ENCODE results near the gene AP5M1. TPM values are rescaled to one million over a fixed set of nuclear protein-coding genes. Genes with fewer than 3 reads are reported as not detected.
"Not testable (repeated sequence)": the region's sequence is repeated elsewhere in the genome, so short reads cannot be mapped to it uniquely, and the experiment has no call there.

The AP5M1 gene
- polyA plus RNA-seq, 1 donor from 2014 or later, result 40.0 TPM

DNA sequence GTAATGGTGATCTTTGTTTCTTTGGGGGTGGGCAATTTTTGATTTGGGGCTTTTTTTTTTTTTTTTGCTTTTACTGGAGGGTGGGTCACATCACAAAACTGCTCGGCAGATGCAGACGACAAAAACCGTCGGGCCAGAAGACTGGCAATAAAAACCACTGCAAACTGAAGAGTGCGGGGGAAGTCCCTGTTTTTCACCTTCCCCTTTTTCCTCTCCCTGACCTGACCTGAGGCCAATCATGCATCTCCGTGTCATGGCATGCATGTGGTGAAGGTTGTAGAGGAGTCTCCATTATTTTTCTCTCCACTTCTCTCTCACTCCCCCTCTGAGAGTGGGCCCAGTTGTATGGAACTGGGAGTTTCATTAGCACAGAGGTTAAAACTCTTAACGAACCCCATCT is 57.5 kb downstream of the AP5M1 start:
- H2AFZ ChIP-seq (ENCODE audit: low read depth, low read length), result no peak overlapping the region
- H4K20me1 ChIP-seq (ENCODE audit: insufficient read depth), result no peaks in the 10 kb centered on the region
- no peak overlapping the region for H3K4me3 ChIP-seq (ENCODE audit: low read length)
- H3K27me3 ChIP-seq (ENCODE audit: insufficient read depth, low read depth, low read length), result no peaks in the 10 kb centered on the region
- no peak overlapping the region for H3K4me2 ChIP-seq (ENCODE audit: low read length)
- H3K79me2 ChIP-seq (replicated peaks; ENCODE audit: insufficient read depth, low read length), result no peaks in the 10 kb centered on the region
- no peak overlapping the region for H3K9ac ChIP-seq (ENCODE audit: low read length)
- H3K36me3 ChIP-seq (ENCODE audit: insufficient read depth, low read length), result no peaks in the 10 kb centered on the region
- no peaks in the 10 kb centered on the region for H3K9me3 ChIP-seq (ENCODE audit: low read length)
- no peak overlapping the region for H3K27ac ChIP-seq (ENCODE audit: low read length)
- no peaks in the 10 kb centered on the region for H3F3A ChIP-seq (ENCODE audit: insufficient read depth, low read length, poor library complexity, severe bottlenecking)
- no peak for TF ChIP-seq CTCF (IDR thresholded peaks at IDR 0.05; ENCODE audit: poor library complexity, severe bottlenecking)
- no peak for TF ChIP-seq EZH2 (IDR thresholded peaks at IDR 0.05; ENCODE audit: borderline replicate concordance, insufficient read depth, low read length, poor library complexity, severe bottlenecking)
- TF ChIP-seq, protein P1, sequence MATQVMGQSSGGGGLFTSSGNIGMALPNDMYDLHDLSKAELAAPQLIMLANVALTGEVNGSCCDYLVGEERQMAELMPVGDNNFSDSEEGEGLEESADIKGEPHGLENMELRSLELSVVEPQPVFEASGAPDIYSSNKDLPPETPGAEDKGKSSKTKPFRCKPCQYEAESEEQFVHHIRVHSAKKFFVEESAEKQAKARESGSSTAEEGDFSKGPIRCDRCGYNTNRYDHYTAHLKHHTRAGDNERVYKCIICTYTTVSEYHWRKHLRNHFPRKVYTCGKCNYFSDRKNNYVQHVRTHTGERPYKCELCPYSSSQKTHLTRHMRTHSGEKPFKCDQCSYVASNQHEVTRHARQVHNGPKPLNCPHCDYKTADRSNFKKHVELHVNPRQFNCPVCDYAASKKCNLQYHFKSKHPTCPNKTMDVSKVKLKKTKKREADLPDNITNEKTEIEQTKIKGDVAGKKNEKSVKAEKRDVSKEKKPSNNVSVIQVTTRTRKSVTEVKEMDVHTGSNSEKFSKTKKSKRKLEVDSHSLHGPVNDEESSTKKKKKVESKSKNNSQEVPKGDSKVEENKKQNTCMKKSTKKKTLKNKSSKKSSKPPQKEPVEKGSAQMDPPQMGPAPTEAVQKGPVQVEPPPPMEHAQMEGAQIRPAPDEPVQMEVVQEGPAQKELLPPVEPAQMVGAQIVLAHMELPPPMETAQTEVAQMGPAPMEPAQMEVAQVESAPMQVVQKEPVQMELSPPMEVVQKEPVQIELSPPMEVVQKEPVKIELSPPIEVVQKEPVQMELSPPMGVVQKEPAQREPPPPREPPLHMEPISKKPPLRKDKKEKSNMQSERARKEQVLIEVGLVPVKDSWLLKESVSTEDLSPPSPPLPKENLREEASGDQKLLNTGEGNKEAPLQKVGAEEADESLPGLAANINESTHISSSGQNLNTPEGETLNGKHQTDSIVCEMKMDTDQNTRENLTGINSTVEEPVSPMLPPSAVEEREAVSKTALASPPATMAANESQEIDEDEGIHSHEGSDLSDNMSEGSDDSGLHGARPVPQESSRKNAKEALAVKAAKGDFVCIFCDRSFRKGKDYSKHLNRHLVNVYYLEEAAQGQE (IDR thresholded peaks at IDR 0.05; ENCODE audit: borderline replicate concordance), result no peak
- TF ChIP-seq MXI1 (conservative IDR thresholded peaks at IDR 0.05; ENCODE audit: poor library complexity, severe bottlenecking), result no peak
- no peak for TF ChIP-seq RAD21 (conservative IDR thresholded peaks at IDR 0.05)
- TF ChIP-seq TAF1 (IDR thresholded peaks at IDR 0.05; ENCODE audit: low read depth), result no peak
- TF ChIP-seq EP300 (conservative IDR thresholded peaks at IDR 0.05; ENCODE audit: poor library complexity, severe bottlenecking), result no peak
- TF ChIP-seq SMC3 (conservative IDR thresholded peaks at IDR 0.05; ENCODE audit: poor library complexity), result no peak
- TF ChIP-seq POLR2AphosphoS5 (IDR thresholded peaks at IDR 0.05), result no peak
- H3K9me2 ChIP-seq (ENCODE audit: insufficient read depth, low read length), result no peaks in the 10 kb centered on the region

- no peaks in the 10 kb centered on the region for H3K79me2 ChIP-seq (replicated peaks; ENCODE audit: insufficient read depth, low read length)
- TF ChIP-seq TAF1 (IDR thresholded peaks at IDR 0.05; ENCODE audit: low read depth) (no peak), SMC3 (conservative IDR thresholded peaks at IDR 0.05; ENCODE audit: poor library complexity) (no peak), EZH2 (IDR thresholded peaks at IDR 0.05; ENCODE audit: borderline replicate concordance, insufficient read depth, low read length, poor library complexity, severe bottlenecking) (no peak), EP300 (conservative IDR thresholded peaks at IDR 0.05; ENCODE audit: poor library complexity, severe bottlenecking) (no peak), MXI1 (conservative IDR thresholded peaks at IDR 0.05; ENCODE audit: poor library complexity, severe bottlenecking) (no peak), RAD21 (conservative IDR thresholded peaks at IDR 0.05) (no peak), POLR2AphosphoS5 (IDR thresholded peaks at IDR 0.05) (no peak), CTCF (IDR thresholded peaks at IDR 0.05; ENCODE audit: poor library complexity, severe bottlenecking) (no peak)
- TF ChIP-seq, protein P1 (IDR thresholded peaks at IDR 0.05; ENCODE audit: borderline replicate concordance), result no peak
These were observed 61.1 kb downstream of the AP5M1 start for GRCh38 chr14:57329833-57330232.

DNA sequence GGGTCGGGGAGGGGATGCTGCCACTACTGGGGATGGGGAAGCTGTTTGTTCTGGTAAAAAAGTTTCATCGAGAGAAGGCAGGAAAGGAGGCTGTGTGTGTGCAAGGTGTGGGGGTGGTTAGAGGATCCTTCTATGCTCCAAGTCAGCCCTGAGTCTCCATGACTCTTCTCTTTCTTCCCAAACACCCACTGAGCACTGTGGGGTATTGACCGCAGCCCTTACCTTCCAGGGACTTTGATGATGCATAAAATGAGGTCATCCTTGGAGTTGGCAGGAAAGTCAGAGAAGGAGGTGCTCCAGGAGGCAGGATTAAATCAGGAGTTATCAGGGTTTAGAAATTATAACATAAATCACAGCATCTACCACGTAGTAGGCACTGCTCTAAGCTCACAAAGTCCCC is 63.7 kb downstream of the AP5M1 start:
- not testable (repeated sequence) for H3K9ac ChIP-seq (ENCODE audit: low read length); H4K20me1 ChIP-seq (ENCODE audit: insufficient read depth); H3K9me2 ChIP-seq (ENCODE audit: insufficient read depth, low read length); H3K27me3 ChIP-seq (ENCODE audit: insufficient read depth, low read depth, low read length); H3K4me2 ChIP-seq (ENCODE audit: low read length); H2AFZ ChIP-seq (ENCODE audit: low read depth, low read length); H3K9me3 ChIP-seq (ENCODE audit: low read length); H3K79me2 ChIP-seq (replicated peaks; ENCODE audit: insufficient read depth, low read length); H3K4me3 ChIP-seq (ENCODE audit: low read length); H3K36me3 ChIP-seq (ENCODE audit: insufficient read depth, low read length); H3F3A ChIP-seq (ENCODE audit: insufficient read depth, low read length, poor library complexity, severe bottlenecking); H3K27ac ChIP-seq (ENCODE audit: low read length)

More at GRCh38 chr14:57329833-57330232, 61.1 kb downstream of the AP5M1 start:
- H3K27me3 ChIP-seq (ENCODE audit: insufficient read depth, low read depth, low read length), result no peaks in the 10 kb centered on the region
- H4K20me1 ChIP-seq (ENCODE audit: insufficient read depth), result no peaks in the 10 kb centered on the region
- no peaks in the 10 kb centered on the region for H3K9me2 ChIP-seq (ENCODE audit: insufficient read depth, low read length)
- no peaks in the 10 kb centered on the region for H3F3A ChIP-seq (ENCODE audit: insufficient read depth, low read length, poor library complexity, severe bottlenecking)
- no peak overlapping the region for H3K27ac ChIP-seq (ENCODE audit: low read length)
- H3K9me3 ChIP-seq (ENCODE audit: low read length), result no peaks in the 10 kb centered on the region
- H3K4me2 ChIP-seq (ENCODE audit: low read length), result no peak overlapping the region
- H2AFZ ChIP-seq (ENCODE audit: low read depth, low read length), result no peak overlapping the region
- no peaks in the 10 kb centered on the region for H3K36me3 ChIP-seq (ENCODE audit: insufficient read depth, low read length)
- H3K4me3 ChIP-seq (ENCODE audit: low read length), result no peak overlapping the region
- H3K9ac ChIP-seq (ENCODE audit: low read length), result no peak overlapping the region

Measured in neural cell (in vitro differentiated cells).